GM18867 (cell line): ENCODE measurements around the gene ARID1A.
A peak's percentile ranks its signal among the peaks of the same experiment; 100 is the strongest.

ENCODE experiments used
- ATAC-seq: cut with Tn5 transposase; IDR thresholded peaks from one replicate; pipeline ENCODE4 v1.9.1; 2021; ENCODE audit warnings: mild to moderate bottlenecking, moderate library complexity; ENCODE audit not compliant: unreplicated experiment

The ARID1A gene

GRCh38 chr1:26726784-26727183 lies 31.0 kb downstream of the ARID1A start:
- ATAC-seq = no peak

- ATAC-seq = no peak
Measured at GRCh38 chr1:26727476-26727875, 31.7 kb downstream of the ARID1A start.

GRCh38 chr1:26728645-26729044 lies 32.8 kb downstream of the ARID1A start:
- ATAC-seq = no peak

GRCh38 chr1:26729633-26730032 lies 33.8 kb downstream of the ARID1A start:
- ATAC-seq = no peak

- no peak for ATAC-seq
Measured at GRCh38 chr1:26730695-26731094, 34.9 kb downstream of the ARID1A start.

- no peak for ATAC-seq
Measured at GRCh38 chr1:26731233-26731902, 35.6 kb downstream of the ARID1A start.

GRCh38 chr1:26733392-26733791 lies 37.6 kb downstream of the ARID1A start:
- ATAC-seq = no peak

- no peak for ATAC-seq
Measured at GRCh38 chr1:26733982-26734381, 38.2 kb downstream of the ARID1A start.

GRCh38 chr1:26734501-26735058 lies 38.8 kb downstream of the ARID1A start:
- ATAC-seq = no peak

GRCh38 chr1:26739329-26739914 lies 43.6 kb downstream of the ARID1A start:
- no peak for ATAC-seq

GRCh38 chr1:26740023-26740634 lies 44.3 kb downstream of the ARID1A start:
- no peak for ATAC-seq

GRCh38 chr1:26740952-26741351 lies 45.1 kb downstream of the ARID1A start:
- ATAC-seq = no peak

- peak; percentile 13 for ATAC-seq
Measured at GRCh38 chr1:26743426-26744059, 47.7 kb downstream of the ARID1A start.

GRCh38 chr1:26744075-26744959 lies 48.5 kb downstream of the ARID1A start:
- peak; percentile 96 for ATAC-seq

- ATAC-seq = no peak
Measured at GRCh38 chr1:26745191-26745590, 49.4 kb downstream of the ARID1A start.

- no peak for ATAC-seq
Measured at GRCh38 chr1:26747048-26747447, 51.2 kb downstream of the ARID1A start.

GRCh38 chr1:26748351-26748750 lies 52.5 kb downstream of the ARID1A start:
- no peak for ATAC-seq

- ATAC-seq = no peak
Measured at GRCh38 chr1:26749458-26749857, 53.6 kb downstream of the ARID1A start.

- no peak for ATAC-seq
Measured at GRCh38 chr1:26750428-26750827, 54.6 kb downstream of the ARID1A start.

- ATAC-seq = no peak
Measured at GRCh38 chr1:26752519-26752918, 56.7 kb downstream of the ARID1A start.
